Measurements from ENCODE around the gene DNER.

Gene DNER

GRCh38 chr2:229372207-229372606, 342.1 kb downstream of the DNER start:
- WGBS, 2 experiments = 87 to 94% methylated on average over 3 of the region's 3 CpGs
- Histone ChIP-seq H3K4me3 (ENCODE audit: insufficient read depth, low read depth, low read length) (no peak overlapping the region), H3K36me3 (ENCODE audit: control insufficient read depth, insufficient read depth, low read length) (no peaks in the 10 kb centered on the region), H3K27me3 (ENCODE audit: control insufficient read depth, insufficient read depth, low read length, poor library complexity, severe bottlenecking) (no peaks in the 10 kb centered on the region), H3K9me3 (ENCODE audit: control insufficient read depth, low read length) (no peaks in the 10 kb centered on the region), H3K27ac (ENCODE audit: insufficient read depth, low read depth, low read length, poor library complexity, severe bottlenecking) (no peak overlapping the region), H3K4me1 (ENCODE audit: control insufficient read depth, insufficient read depth, low read length) (no peaks in the 10 kb centered on the region)

- no peak overlapping the region for H3K4me3 ChIP-seq (ENCODE audit: insufficient read depth, low read depth, low read length)
- no peaks in the 10 kb centered on the region for H3K9me3 ChIP-seq (ENCODE audit: control insufficient read depth, low read length)
- no peaks in the 10 kb centered on the region for H3K4me1 ChIP-seq (ENCODE audit: control insufficient read depth, insufficient read depth, low read length)
- H3K27me3 ChIP-seq (ENCODE audit: control insufficient read depth, insufficient read depth, low read length, poor library complexity, severe bottlenecking) = no peaks in the 10 kb centered on the region
- H3K27ac ChIP-seq (ENCODE audit: insufficient read depth, low read depth, low read length, poor library complexity, severe bottlenecking) = no peak overlapping the region
- WGBS, 2 experiments = 94 to 96% methylated on average over 3 of the region's 3 CpGs
- no peaks in the 10 kb centered on the region for H3K36me3 ChIP-seq (ENCODE audit: control insufficient read depth, insufficient read depth, low read length)
These were observed 343.3 kb downstream of the DNER start for GRCh38 chr2:229371086-229371485.

- no peaks in the 10 kb centered on the region for H3K4me1 ChIP-seq (ENCODE audit: control insufficient read depth, insufficient read depth, low read length)
- WGBS, 2 experiments = 94 to 95% methylated on average over 3 of the region's 3 CpGs
- H3K36me3 ChIP-seq (ENCODE audit: control insufficient read depth, insufficient read depth, low read length) = no peaks in the 10 kb centered on the region
- H3K27ac ChIP-seq (ENCODE audit: insufficient read depth, low read depth, low read length, poor library complexity, severe bottlenecking) = no peak overlapping the region
- no peaks in the 10 kb centered on the region for H3K27me3 ChIP-seq (ENCODE audit: control insufficient read depth, insufficient read depth, low read length, poor library complexity, severe bottlenecking)
- no peaks in the 10 kb centered on the region for H3K9me3 ChIP-seq (ENCODE audit: control insufficient read depth, low read length)
- no peak overlapping the region for H3K4me3 ChIP-seq (ENCODE audit: insufficient read depth, low read depth, low read length)
These were observed 343.8 kb downstream of the DNER start for GRCh38 chr2:229370509-229370908.

- no peak overlapping the region for H3K27ac ChIP-seq (ENCODE audit: insufficient read depth, low read depth, low read length, poor library complexity, severe bottlenecking)
- no peaks in the 10 kb centered on the region for H3K9me3 ChIP-seq (ENCODE audit: control insufficient read depth, low read length)
- no peak overlapping the region for H3K4me3 ChIP-seq (ENCODE audit: insufficient read depth, low read depth, low read length)
- 91 to 98% methylated on average over 4 to 5 of the region's 5 CpGs for WGBS, 2 experiments
- H3K36me3 ChIP-seq (ENCODE audit: control insufficient read depth, insufficient read depth, low read length) = no peaks in the 10 kb centered on the region
- no peaks in the 10 kb centered on the region for H3K27me3 ChIP-seq (ENCODE audit: control insufficient read depth, insufficient read depth, low read length, poor library complexity, severe bottlenecking)
- no peaks in the 10 kb centered on the region for H3K4me1 ChIP-seq (ENCODE audit: control insufficient read depth, insufficient read depth, low read length)
These were observed 351.1 kb downstream of the DNER start for GRCh38 chr2:229363185-229363814.

- no peaks in the 10 kb centered on the region for H3K27me3 ChIP-seq (ENCODE audit: control insufficient read depth, insufficient read depth, low read length, poor library complexity, severe bottlenecking)
- no peak overlapping the region for H3K27ac ChIP-seq (ENCODE audit: insufficient read depth, low read depth, low read length, poor library complexity, severe bottlenecking)
- no peaks in the 10 kb centered on the region for H3K36me3 ChIP-seq (ENCODE audit: control insufficient read depth, insufficient read depth, low read length)
- no peaks in the 10 kb centered on the region for H3K4me1 ChIP-seq (ENCODE audit: control insufficient read depth, insufficient read depth, low read length)
- H3K4me3 ChIP-seq (ENCODE audit: insufficient read depth, low read depth, low read length) = no peak overlapping the region
- H3K9me3 ChIP-seq (ENCODE audit: control insufficient read depth, low read length) = peaks cover 3% of the 10 kb centered on the region
These were observed 363.5 kb downstream of the DNER start for GRCh38 chr2:229350883-229351282.

GRCh38 chr2:229350117-229350805, 364.1 kb downstream of the DNER start:
- Histone ChIP-seq H3K36me3 (ENCODE audit: control insufficient read depth, insufficient read depth, low read length) (no peaks in the 10 kb centered on the region), H3K4me3 (ENCODE audit: insufficient read depth, low read depth, low read length) (no peak overlapping the region), H3K9me3 (ENCODE audit: control insufficient read depth, low read length) (peaks cover 3% of the 10 kb centered on the region), H3K4me1 (ENCODE audit: control insufficient read depth, insufficient read depth, low read length) (no peaks in the 10 kb centered on the region), H3K27me3 (ENCODE audit: control insufficient read depth, insufficient read depth, low read length, poor library complexity, severe bottlenecking) (no peaks in the 10 kb centered on the region), H3K27ac (ENCODE audit: insufficient read depth, low read depth, low read length, poor library complexity, severe bottlenecking) (no peak overlapping the region)
- 91 to 92% methylated on average over 9 of the region's 9 CpGs for WGBS, 2 experiments

- H3K27me3 ChIP-seq (ENCODE audit: control insufficient read depth, insufficient read depth, low read length, poor library complexity, severe bottlenecking) = no peaks in the 10 kb centered on the region
- H3K27ac ChIP-seq (ENCODE audit: insufficient read depth, low read depth, low read length, poor library complexity, severe bottlenecking) = no peak overlapping the region
- no peak overlapping the region for H3K4me3 ChIP-seq (ENCODE audit: insufficient read depth, low read depth, low read length)
- H3K9me3 ChIP-seq (ENCODE audit: control insufficient read depth, low read length) = peaks cover 3% of the 10 kb centered on the region
- H3K4me1 ChIP-seq (ENCODE audit: control insufficient read depth, insufficient read depth, low read length) = no peaks in the 10 kb centered on the region
- 89 to 92% methylated on average over 3 of the region's 3 CpGs for WGBS, 2 experiments
- H3K36me3 ChIP-seq (ENCODE audit: control insufficient read depth, insufficient read depth, low read length) = no peaks in the 10 kb centered on the region
These were observed 366.2 kb downstream of the DNER start for GRCh38 chr2:229348128-229348527.

- Histone ChIP-seq H3K9me3 (ENCODE audit: control insufficient read depth, low read length) (peaks cover 3% of the 10 kb centered on the region), H3K36me3 (ENCODE audit: control insufficient read depth, insufficient read depth, low read length) (no peaks in the 10 kb centered on the region), H3K4me3 (ENCODE audit: insufficient read depth, low read depth, low read length) (no peak overlapping the region), H3K4me1 (ENCODE audit: control insufficient read depth, insufficient read depth, low read length) (no peaks in the 10 kb centered on the region), H3K27me3 (ENCODE audit: control insufficient read depth, insufficient read depth, low read length, poor library complexity, severe bottlenecking) (no peaks in the 10 kb centered on the region), H3K27ac (ENCODE audit: insufficient read depth, low read depth, low read length, poor library complexity, severe bottlenecking) (no peak overlapping the region)
- 83 to 88% methylated on average over 4 of the region's 4 CpGs for WGBS, 2 experiments
These were observed 367.4 kb downstream of the DNER start for GRCh38 chr2:229346816-229347540.

- peaks cover 3% of the 10 kb centered on the region for H3K9me3 ChIP-seq (ENCODE audit: control insufficient read depth, low read length)
- WGBS, 2 experiments = 92 to 95% methylated on average over 2 to 4 of the region's 4 CpGs
- no peak overlapping the region for H3K27ac ChIP-seq (ENCODE audit: insufficient read depth, low read depth, low read length, poor library complexity, severe bottlenecking)
These were observed 369.4 kb downstream of the DNER start for GRCh38 chr2:229344955-229345354.

GRCh38 chr2:229344151-229344551, 370.2 kb downstream of the DNER start:
- no peaks in the 10 kb centered on the region for H3K4me1 ChIP-seq (ENCODE audit: control insufficient read depth, insufficient read depth, low read length)
- no peak overlapping the region for H3K27ac ChIP-seq (ENCODE audit: insufficient read depth, low read depth, low read length, poor library complexity, severe bottlenecking)
- peaks cover 3% of the 10 kb centered on the region for H3K9me3 ChIP-seq (ENCODE audit: control insufficient read depth, low read length)
- no peaks in the 10 kb centered on the region for H3K27me3 ChIP-seq (ENCODE audit: control insufficient read depth, insufficient read depth, low read length, poor library complexity, severe bottlenecking)
- H3K36me3 ChIP-seq (ENCODE audit: control insufficient read depth, insufficient read depth, low read length) = no peaks in the 10 kb centered on the region
- H3K4me3 ChIP-seq (ENCODE audit: insufficient read depth, low read depth, low read length) = no peak overlapping the region
- 89 to 92% methylated on average over 6 of the region's 6 CpGs for WGBS, 2 experiments

More at GRCh38 chr2:229344955-229345354, 369.4 kb downstream of the DNER start:
- H3K36me3 ChIP-seq (ENCODE audit: control insufficient read depth, insufficient read depth, low read length) = no peaks in the 10 kb centered on the region
- no peaks in the 10 kb centered on the region for H3K4me1 ChIP-seq (ENCODE audit: control insufficient read depth, insufficient read depth, low read length)
- no peaks in the 10 kb centered on the region for H3K27me3 ChIP-seq (ENCODE audit: control insufficient read depth, insufficient read depth, low read length, poor library complexity, severe bottlenecking)
- H3K4me3 ChIP-seq (ENCODE audit: insufficient read depth, low read depth, low read length) = no peak overlapping the region

All from ectodermal cell (in vitro differentiated cells).